Glutamatergic neuron (in vitro differentiated cells): ENCODE results near the gene KCNK16. TPM values are rescaled to one million over a fixed set of nuclear protein-coding genes. Genes with fewer than 3 reads are reported as not detected.

Experiments
- DNase-seq: peaks from one replicate; pipeline ENCODE4 v3.0.0; 2022
- H3K27ac Mint-ChIP-seq: one replicate; pipeline ENCODE4 v1.8.0; 2020; ENCODE audit warnings: mild to moderate bottlenecking, mixed read lengths, inconsistent platforms; ENCODE audit not compliant: unreplicated experiment
- H3K27me3 Mint-ChIP-seq: one replicate; pipeline ENCODE4 v1.8.0; 2020; ENCODE audit warnings: mild to moderate bottlenecking, moderate library complexity, mixed read lengths, inconsistent platforms; ENCODE audit not compliant: unreplicated experiment
- H3K36me3 Mint-ChIP-seq: one replicate; pipeline ENCODE4 v1.8.0; 2020; ENCODE audit warnings: mild to moderate bottlenecking, mixed read lengths, inconsistent platforms; ENCODE audit not compliant: unreplicated experiment
- H3K4me1 Mint-ChIP-seq: one replicate; pipeline ENCODE4 v1.8.0; 2020; ENCODE audit warnings: mild to moderate bottlenecking, low read depth, mixed read lengths, inconsistent platforms; ENCODE audit not compliant: unreplicated experiment
- H3K4me3 Mint-ChIP-seq: one replicate; pipeline ENCODE4 v1.8.0; 2020; ENCODE audit warnings: mild to moderate bottlenecking, mixed read lengths, inconsistent platforms; ENCODE audit not compliant: unreplicated experiment
- H3K9me3 Mint-ChIP-seq: one replicate; pipeline ENCODE4 v1.8.0; 2020; ENCODE audit warnings: mild to moderate bottlenecking, moderate library complexity, mixed read lengths, inconsistent platforms; ENCODE audit not compliant: unreplicated experiment
- CTCF ChIP-seq: fragments of 200-600 bp; sonication (generic); IDR thresholded peaks from one replicate; pipeline ENCODE4 v1.5.0; 2021; ENCODE audit not compliant: partially characterized antibody, unreplicated experiment
- total RNA-seq: library from RNA; stranded (reverse); fragmentation: NEBNext Ultra II Directional; extraction: Animal tissue kit (Norgen Biotek cat#: 25700); gene quantifications from one replicate; pipeline ENCODE4 v1.2.1, GENCODE V29; 2021; ENCODE audit not compliant: unreplicated experiment

The KCNK16 gene
- total RNA-seq, 1 donor from 2014 or later = not detected

GRCh38 chr6:39327507-39327906, 5.0 kb upstream of the KCNK16 start:
- Mint-ChIP-seq H3K9me3 (peaks cover 17% of the 10 kb centered on the region), H3K27ac (peak overlapping the region; percentile 91), H3K4me1 (peaks cover 28% of the 10 kb centered on the region), H3K27me3 (peaks cover 16% of the 10 kb centered on the region), H3K36me3 (no peaks in the 10 kb centered on the region), H3K4me3 (peak overlapping the region; percentile 76)
- no peak for TF ChIP-seq CTCF
- peak; percentile 59 for DNase-seq

GRCh38 chr6:39321761-39322160, 741 bp downstream of the KCNK16 start:
- Mint-ChIP-seq H3K27me3 (peaks cover 12% of the 10 kb centered on the region), H3K4me1 (peaks cover 3% of the 10 kb centered on the region), H3K36me3 (peaks cover 7% of the 10 kb centered on the region), H3K9me3 (peaks cover 11% of the 10 kb centered on the region), H3K4me3 (no peak overlapping the region), H3K27ac (no peak overlapping the region)
- TF ChIP-seq CTCF = no peak
- no peak for DNase-seq

- no peaks in the 10 kb centered on the region for H3K4me1 Mint-ChIP-seq
- peaks cover 11% of the 10 kb centered on the region for H3K9me3 Mint-ChIP-seq
- peaks cover 14% of the 10 kb centered on the region for H3K27me3 Mint-ChIP-seq
- no peak for TF ChIP-seq CTCF
- no peak overlapping the region for H3K4me3 Mint-ChIP-seq
- H3K27ac Mint-ChIP-seq = no peak overlapping the region
- DNase-seq = no peak
- H3K36me3 Mint-ChIP-seq = peaks cover 7% of the 10 kb centered on the region
Measured at GRCh38 chr6:39320363-39320984, 2.0 kb downstream of the KCNK16 start.

GRCh38 chr6:39319621-39320362, 2.7 kb downstream of the KCNK16 start:
- TF ChIP-seq CTCF = no peak
- no peak for DNase-seq
- Mint-ChIP-seq H3K27me3 (peaks cover 17% of the 10 kb centered on the region), H3K27ac (no peak overlapping the region), H3K36me3 (peaks cover 7% of the 10 kb centered on the region), H3K4me1 (no peaks in the 10 kb centered on the region), H3K4me3 (no peak overlapping the region), H3K9me3 (peaks cover 11% of the 10 kb centered on the region)

- Mint-ChIP-seq H3K27ac (no peak overlapping the region), H3K4me1 (no peaks in the 10 kb centered on the region), H3K36me3 (peaks cover 7% of the 10 kb centered on the region), H3K27me3 (peaks cover 16% of the 10 kb centered on the region), H3K9me3 (peaks cover 9% of the 10 kb centered on the region), H3K4me3 (no peak overlapping the region)
- DNase-seq = no peak
- TF ChIP-seq CTCF = no peak
Measured at GRCh38 chr6:39317256-39317655, 5.2 kb downstream of the KCNK16 start.
